Panc1 (cell line): ENCODE results near the gene ACTR3.

ENCODE experiments used
- CTCF ChIP-seq: fragments of 450-650 bp; IDR thresholded peaks from 2 replicates; pipeline ENCODE4 v1.5.1; 2017; ENCODE audit warnings: mild to moderate bottlenecking
- POLR2AphosphoS5 ChIP-seq: IDR thresholded peaks from 2 replicates; pipeline ENCODE4 v1.6.1; 2012; ENCODE audit warnings: mild to moderate bottlenecking, low read depth, low read length, moderate library complexity
- REST ChIP-seq, 2 experiments: IDR thresholded peaks; 2 replicates each; pipeline ENCODE4 v1.6.1; 2011 to 2012; ENCODE audit warnings: low read depth in 2 of 2, control low read depth in 1 of 2, low read length in 1 of 2, mild to moderate bottlenecking in 1 of 2, moderate library complexity in 1 of 2; ENCODE audit not compliant: insufficient read depth in 1 of 2
- SIN3A ChIP-seq: IDR thresholded peaks from 2 replicates; pipeline ENCODE4 v1.6.1; 2012; ENCODE audit warnings: low read depth, mild to moderate bottlenecking, low read length, moderate library complexity, borderline replicate concordance; ENCODE audit not compliant: insufficient read depth
- TCF7L2 ChIP-seq: IDR thresholded peaks from 2 replicates; pipeline ENCODE4 v1.6.1; 2011; ENCODE audit warnings: mild to moderate bottlenecking, low read depth, low read length, inconsistent platforms

GRCh38 chr2:114011713-114012112 lies 121.8 kb downstream of the ACTR3 start:
- no peak for TF ChIP-seq CTCF
- no peak for TF ChIP-seq SIN3A
- TF ChIP-seq REST (IDR thresholded peaks at IDR 0.05; ENCODE audit: insufficient read depth in 1 of 2, low read depth in 2 of 2, low read length in 1 of 2): no peak
- no peak for TF ChIP-seq POLR2AphosphoS5
- TF ChIP-seq TCF7L2: no peak
